Karpas-422 (cell line): ENCODE data around the gene ASPSCR1. TPM values are rescaled to one million over a fixed set of nuclear protein-coding genes. Genes with fewer than 3 reads are reported as not detected.

ENCODE experiments used
- DNase-seq: peaks from one replicate; pipeline ENCODE4 v3.0.0-alpha.2; 2015
- H2AFZ ChIP-seq: fragments of 200-600 bp; sonication (generic); 2 replicates; pipeline ENCODE4 v1.6.1; 2014; ENCODE audit warnings: antibody characterized with exemption, low read length, mixed read lengths
- H3K27ac ChIP-seq: fragments of 200-600 bp; sonication (generic); 2 replicates; pipeline ENCODE4 v1.5.1; 2014; ENCODE audit warnings: mild to moderate bottlenecking, low read length, moderate library complexity
- H3K27me3 ChIP-seq: fragments of 200-600 bp; sonication (generic); 2 replicates; pipeline ENCODE4 v1.6.1; 2014; ENCODE audit warnings: low read length, mixed read lengths
- H3K36me3 ChIP-seq: fragments of 200-600 bp; sonication (generic); 2 replicates; pipeline ENCODE4 v1.6.1; 2014; ENCODE audit warnings: low read length, mixed read lengths; ENCODE audit not compliant: insufficient read depth
- H3K4me1 ChIP-seq: fragments of 200-600 bp; sonication (generic); 2 replicates; pipeline ENCODE4 v1.6.1; 2014; ENCODE audit warnings: mild to moderate bottlenecking, low read length, mixed read lengths
- H3K4me2 ChIP-seq: fragments of 200-600 bp; sonication (generic); 2 replicates; pipeline ENCODE4 v1.6.1; 2014; ENCODE audit warnings: low read length, low read depth, mild to moderate bottlenecking; ENCODE audit not compliant: poor library complexity, severe bottlenecking
- H3K4me3 ChIP-seq: fragments of 200-600 bp; sonication (generic); 2 replicates; pipeline ENCODE4 v1.5.1; 2014; ENCODE audit warnings: mild to moderate bottlenecking, antibody characterized with exemption, low read length, mixed read lengths
- H3K79me2 ChIP-seq: fragments of 200-600 bp; sonication (generic); 2 replicates; pipeline ENCODE4 v1.6.1; 2014; ENCODE audit warnings: mild to moderate bottlenecking, low read length, mixed read lengths
- H3K9ac ChIP-seq: fragments of 200-600 bp; sonication (generic); 2 replicates; pipeline ENCODE4 v1.6.0; 2014; ENCODE audit warnings: low read length
- H3K9me2 ChIP-seq: fragments of 200-600 bp; sonication (generic), shearing (Covaris generic); replicated peaks from 2 replicates; pipeline ENCODE4 v1.6.0; 2014; ENCODE audit warnings: mild to moderate bottlenecking, low read length, moderate library complexity; ENCODE audit not compliant: insufficient read depth
- H3K9me3 ChIP-seq: fragments of 300-700, 200-600 bp; sonication (generic); 2 replicates; pipeline ENCODE4 v1.6.1; 2014; ENCODE audit warnings: low read length, mixed read lengths
- H4K20me1 ChIP-seq: fragments of 200-600 bp; sonication (generic); 2 replicates; pipeline ENCODE4 v1.6.1; 2014; ENCODE audit warnings: mild to moderate bottlenecking, antibody characterized with exemption, low read length, low read depth; ENCODE audit not compliant: insufficient read depth
- total RNA-seq: library from RNA; depleted of rRNA; stranded (reverse); fragments of >200 nt; shearing (Covaris generic); gene quantifications from 2 replicates; pipeline ENCODE4 v1.2.3, GENCODE V29; 2014; ENCODE audit warnings: low replicate concordance

ASPSCR1 gene
- total RNA-seq, 1 experiment from 2014 or later = 38.7 TPM

DNA sequence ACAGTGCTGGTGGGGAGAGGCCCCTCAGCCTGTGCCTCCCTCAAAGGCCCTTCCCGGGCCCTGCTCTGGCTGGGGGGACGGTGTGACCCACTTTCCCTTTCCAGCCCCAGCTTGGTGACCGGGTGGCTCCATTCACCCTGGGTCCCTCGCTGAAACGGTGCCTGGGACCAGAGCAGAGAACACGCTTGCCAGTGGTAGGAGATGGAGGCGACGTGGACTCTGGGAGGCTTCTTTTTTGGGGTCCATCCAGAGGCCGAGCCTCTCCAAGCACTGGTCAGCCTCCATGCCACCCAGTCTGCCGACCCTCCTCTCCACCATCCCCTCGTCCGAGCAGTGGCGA, 37.5 kb downstream of the ASPSCR1 start:
- Histone ChIP-seq H3K9me2 (no peaks in the 10 kb centered on the region), H3K4me1 (no peaks in the 10 kb centered on the region), H3K36me3 (no peaks in the 10 kb centered on the region), H3K9ac (no peak overlapping the region), H4K20me1 (peaks cover 3% of the 10 kb centered on the region; the same call in 1 of the 2 replicates), H3K9me3 (no peaks in the 10 kb centered on the region), H3K79me2 (no peaks in the 10 kb centered on the region), H2AFZ (no peak overlapping the region), H3K27me3 (no peaks in the 10 kb centered on the region), H3K27ac (no peak overlapping the region), H3K4me2 (no peak overlapping the region), H3K4me3 (no peak overlapping the region)
- DNase-seq = no peak

GRCh38 chr17:82015311-82015971, 38.0 kb downstream of the ASPSCR1 start:
- Histone ChIP-seq H3K27ac (no peak overlapping the region), H3K9me3 (no peaks in the 10 kb centered on the region), H3K36me3 (no peaks in the 10 kb centered on the region), H3K4me3 (no peak overlapping the region), H3K4me2 (no peak overlapping the region), H3K79me2 (no peaks in the 10 kb centered on the region), H2AFZ (no peak overlapping the region), H3K9me2 (no peaks in the 10 kb centered on the region), H3K4me1 (peaks cover 5% of the 10 kb centered on the region), H4K20me1 (peaks cover 3% of the 10 kb centered on the region; the same call in 1 of the 2 replicates), H3K9ac (no peak overlapping the region), H3K27me3 (no peaks in the 10 kb centered on the region)
- DNase-seq = no peak

GRCh38 chr17:82016061-82016874, 38.8 kb downstream of the ASPSCR1 start:
- H3K27me3 ChIP-seq = no peaks in the 10 kb centered on the region
- no peaks in the 10 kb centered on the region for H3K36me3 ChIP-seq
- no peaks in the 10 kb centered on the region for H3K9me3 ChIP-seq
- DNase-seq = no peak
- peaks cover 1% of the 10 kb centered on the region for H3K79me2 ChIP-seq
- H3K9ac ChIP-seq = no peak overlapping the region
- H3K4me2 ChIP-seq = no peak overlapping the region
- H3K4me3 ChIP-seq = no peak overlapping the region
- H2AFZ ChIP-seq = no peak overlapping the region
- peaks cover 12% of the 10 kb centered on the region for H3K4me1 ChIP-seq
- no peaks in the 10 kb centered on the region for H3K9me2 ChIP-seq
- peaks cover 3% of the 10 kb centered on the region; the same call in 1 of the 2 replicates for H4K20me1 ChIP-seq
- no peak overlapping the region for H3K27ac ChIP-seq

- Histone ChIP-seq H3K36me3 (no peaks in the 10 kb centered on the region), H3K4me1 (peaks cover 19% of the 10 kb centered on the region), H3K9me2 (no peaks in the 10 kb centered on the region), H3K27ac (no peak overlapping the region), H3K4me2 (no peak overlapping the region), H3K9ac (no peak overlapping the region), H3K27me3 (no peaks in the 10 kb centered on the region), H3K9me3 (no peaks in the 10 kb centered on the region), H3K79me2 (peaks cover 8% of the 10 kb centered on the region), H3K4me3 (no peak overlapping the region), H2AFZ (no peak overlapping the region), H4K20me1 (peaks cover 3% of the 10 kb centered on the region; the same call in 1 of the 2 replicates)
- DNase-seq = no peak
Observed at GRCh38 chr17:82016875-82017459, 39.5 kb downstream of the ASPSCR1 start.

DNA sequence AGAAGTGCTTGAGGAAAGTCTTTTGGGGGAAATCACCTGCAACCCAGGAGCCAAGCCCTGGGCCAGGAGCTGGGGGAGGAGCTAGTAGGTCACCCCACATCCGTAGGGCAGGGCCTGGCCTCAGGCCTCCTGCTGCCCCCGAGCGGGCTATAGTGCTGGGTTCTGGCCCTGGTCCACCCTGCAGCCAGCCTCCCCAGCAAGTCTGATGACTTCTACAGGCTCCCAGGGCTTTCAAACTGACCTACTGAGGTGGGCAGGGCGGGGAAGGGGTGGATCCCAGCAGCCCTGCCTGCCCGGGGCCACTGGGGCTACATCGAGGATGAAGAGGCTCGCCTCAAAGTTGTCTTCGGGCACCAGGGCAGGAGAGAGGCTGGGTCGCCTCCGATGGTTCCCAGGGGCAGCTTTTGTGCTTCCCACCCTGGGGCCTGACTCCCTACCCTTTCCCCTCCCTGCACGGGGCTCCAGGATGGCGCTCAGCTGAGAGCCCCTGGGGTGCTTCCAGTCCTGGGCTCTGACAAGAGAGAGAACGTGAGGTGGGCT, 40.3 kb downstream of the ASPSCR1 start:
- Histone ChIP-seq H3K9ac (no peak overlapping the region), H3K4me2 (no peak overlapping the region), H3K79me2 (peaks cover 15% of the 10 kb centered on the region), H3K9me3 (no peaks in the 10 kb centered on the region), H2AFZ (no peak overlapping the region), H3K4me1 (peaks cover 19% of the 10 kb centered on the region), H3K27ac (no peak overlapping the region), H3K4me3 (no peak overlapping the region), H3K36me3 (no peaks in the 10 kb centered on the region), H3K27me3 (no peaks in the 10 kb centered on the region), H3K9me2 (no peaks in the 10 kb centered on the region), H4K20me1 (peaks cover 3% of the 10 kb centered on the region; the same call in 1 of the 2 replicates)
- DNase-seq = no peak

DNA sequence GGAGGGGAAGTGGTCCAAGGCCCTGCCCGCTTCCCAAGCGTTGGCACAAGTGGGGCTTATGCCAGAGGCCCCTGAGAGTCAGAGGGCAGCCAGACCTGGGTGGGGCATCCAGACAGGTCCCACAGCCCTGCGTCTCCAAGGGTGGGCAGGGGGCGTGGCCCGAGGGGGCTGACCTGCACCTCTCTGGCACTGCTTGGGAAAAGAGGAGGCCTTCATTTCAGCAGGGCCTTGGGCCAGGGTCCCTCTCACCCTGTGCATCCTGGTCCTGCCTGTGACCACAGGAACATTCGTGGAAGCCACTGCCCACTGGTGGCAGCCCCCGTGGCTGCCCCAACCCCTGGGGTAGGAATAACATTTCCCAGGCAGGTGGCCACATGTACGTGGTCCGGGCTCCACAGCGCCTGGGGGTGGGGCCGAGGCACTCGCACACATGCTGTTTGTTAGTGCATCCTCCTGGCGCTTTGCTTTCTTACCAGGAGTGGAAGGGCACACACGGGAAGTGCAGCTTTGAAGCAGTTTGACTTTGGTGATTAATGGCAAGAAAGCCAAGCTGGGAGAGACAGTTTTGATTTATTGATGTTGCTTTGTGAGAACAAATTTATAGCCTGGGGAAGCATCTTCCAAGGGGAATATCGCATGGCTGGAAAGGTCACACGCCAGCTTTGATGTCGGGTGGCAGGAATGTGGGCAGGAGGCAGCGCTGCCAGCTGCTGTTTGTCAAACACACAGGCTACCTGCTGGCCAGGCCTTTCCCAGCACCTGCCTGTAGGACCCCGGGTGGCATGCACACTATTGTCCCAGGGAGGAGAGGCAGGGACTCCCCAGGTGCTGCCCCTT, 40.9 kb downstream of the ASPSCR1 start:
- no peak overlapping the region for H2AFZ ChIP-seq
- peaks cover 3% of the 10 kb centered on the region; the same call in 1 of the 2 replicates for H4K20me1 ChIP-seq
- H3K4me1 ChIP-seq = peaks cover 19% of the 10 kb centered on the region
- H3K36me3 ChIP-seq = no peaks in the 10 kb centered on the region
- no peak overlapping the region for H3K4me2 ChIP-seq
- no peaks in the 10 kb centered on the region for H3K27me3 ChIP-seq
- peaks cover 15% of the 10 kb centered on the region for H3K79me2 ChIP-seq
- no peaks in the 10 kb centered on the region for H3K9me3 ChIP-seq
- H3K4me3 ChIP-seq = no peak overlapping the region
- no peaks in the 10 kb centered on the region for H3K9me2 ChIP-seq
- DNase-seq = no peak
- no peak overlapping the region for H3K27ac ChIP-seq
- H3K9ac ChIP-seq = no peak overlapping the region

DNA sequence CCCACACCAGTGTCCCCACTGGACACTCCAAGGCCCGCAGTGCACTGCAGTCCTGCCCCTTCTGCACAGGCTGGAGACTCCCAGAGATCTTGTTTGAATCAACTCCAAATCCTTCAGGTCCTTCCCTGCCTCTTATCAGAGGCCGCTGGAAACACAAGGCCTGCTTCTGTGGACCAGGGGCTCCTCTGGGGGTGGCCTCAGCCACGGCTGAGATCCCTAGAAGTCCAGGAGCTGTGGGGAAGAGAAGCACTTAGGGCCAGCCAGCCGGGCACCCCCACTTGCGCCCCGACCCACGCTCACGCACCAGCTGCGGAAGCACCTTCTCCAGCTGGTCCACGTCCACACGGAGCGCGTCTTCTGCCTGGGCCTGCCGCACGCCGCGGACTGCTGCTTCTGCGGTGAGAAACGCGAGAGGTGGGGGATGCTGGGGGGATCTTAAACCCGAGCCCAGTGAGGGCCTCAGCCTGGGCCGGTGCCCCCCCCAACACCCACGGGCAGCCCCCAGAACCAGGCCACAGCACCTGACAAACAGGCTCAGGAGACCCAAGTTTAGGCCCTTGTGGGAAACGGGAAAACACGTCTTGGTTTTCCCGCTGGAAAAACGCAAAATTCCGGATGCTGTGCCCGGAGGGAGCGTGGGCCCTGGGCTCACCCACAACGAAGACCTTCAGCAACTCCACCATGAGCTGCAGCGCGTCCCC, 41.7 kb downstream of the ASPSCR1 start:
- Histone ChIP-seq H3K4me2 (no peak overlapping the region), H3K27ac (no peak overlapping the region), H3K36me3 (no peaks in the 10 kb centered on the region), H2AFZ (no peak overlapping the region), H3K9me2 (no peaks in the 10 kb centered on the region), H3K4me3 (no peak overlapping the region), H3K27me3 (no peaks in the 10 kb centered on the region), H3K4me1 (peaks cover 25% of the 10 kb centered on the region), H4K20me1 (peaks cover 3% of the 10 kb centered on the region; the same call in 1 of the 2 replicates), H3K9me3 (no peaks in the 10 kb centered on the region), H3K9ac (no peak overlapping the region), H3K79me2 (peaks cover 22% of the 10 kb centered on the region)
- no peak for DNase-seq
